Islet precursor cell (in vitro differentiated cells): ENCODE results near the gene INMT.
A peak's percentile ranks its signal among the peaks of the same experiment; 100 is the strongest.

ENCODE experiments used
- DNase-seq: peaks from one replicate; pipeline ENCODE4 v3.0.0-alpha.2; 2018

The INMT gene

DNA sequence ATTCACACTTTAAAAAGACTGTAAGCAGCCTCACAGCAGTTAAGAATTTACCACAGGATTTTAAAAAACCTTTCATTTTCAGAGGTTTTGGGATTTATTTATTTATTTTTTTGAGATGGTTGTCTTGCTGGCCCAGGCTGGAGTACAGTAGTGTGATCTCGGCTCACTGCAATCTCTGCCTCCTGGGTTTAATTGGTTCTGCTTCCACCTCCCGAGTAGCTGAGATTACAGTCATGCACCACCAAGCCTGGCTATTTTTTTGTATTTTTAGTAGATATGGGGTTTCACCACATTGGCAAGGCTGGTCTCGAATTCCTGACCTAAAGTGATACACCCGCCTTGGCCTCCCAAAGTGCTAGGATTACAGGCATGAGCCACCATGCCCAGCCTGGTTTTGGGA lies 38.4 kb downstream of the INMT start:
- peak; percentile 37 for DNase-seq

- peak; percentile 57 for DNase-seq
Observed at GRCh38 chr7:30791114-30791513, 39.2 kb downstream of the INMT start.

DNA sequence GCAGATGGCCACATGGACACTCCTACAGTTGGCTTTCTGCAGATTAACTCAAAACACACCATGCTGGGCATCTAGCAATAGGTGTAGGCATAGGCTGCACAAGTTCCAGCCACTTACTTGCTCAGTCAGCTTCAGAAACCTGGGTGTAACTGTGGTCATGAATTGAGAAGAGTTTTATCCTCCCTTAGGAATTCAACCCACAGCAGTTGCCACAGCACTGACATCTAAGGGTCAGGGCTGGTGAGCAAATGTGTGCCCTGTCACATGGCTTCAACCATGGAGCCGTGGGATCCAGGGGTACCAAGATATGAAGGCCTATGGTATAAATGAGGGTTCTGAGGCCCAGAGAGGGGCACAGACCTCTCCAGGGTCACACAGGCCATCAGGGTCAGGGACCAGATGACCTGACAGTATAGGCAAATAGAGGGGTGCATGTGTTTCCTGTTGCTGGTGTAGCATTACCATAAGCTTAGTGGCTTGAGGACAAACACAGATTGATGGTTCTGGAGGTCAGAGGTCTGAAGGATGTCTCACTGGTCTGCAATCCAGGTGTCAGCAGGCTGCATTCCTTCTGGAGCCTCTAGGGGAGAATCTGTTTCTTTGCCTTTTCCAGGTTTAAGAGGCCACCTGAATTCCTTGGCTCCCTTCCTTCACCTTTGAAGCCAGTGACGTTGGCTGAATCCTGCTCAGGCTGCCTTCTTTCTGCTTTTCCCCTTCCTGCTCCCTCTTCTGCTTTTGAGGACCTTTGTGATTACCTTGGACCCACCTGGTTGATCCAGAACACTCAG lies 43.4 kb downstream of the INMT start:
- DNase-seq, result peak; percentile 89

GRCh38 chr7:30796105-30796869 lies 44.4 kb downstream of the INMT start:
- DNase-seq, result no peak

DNA sequence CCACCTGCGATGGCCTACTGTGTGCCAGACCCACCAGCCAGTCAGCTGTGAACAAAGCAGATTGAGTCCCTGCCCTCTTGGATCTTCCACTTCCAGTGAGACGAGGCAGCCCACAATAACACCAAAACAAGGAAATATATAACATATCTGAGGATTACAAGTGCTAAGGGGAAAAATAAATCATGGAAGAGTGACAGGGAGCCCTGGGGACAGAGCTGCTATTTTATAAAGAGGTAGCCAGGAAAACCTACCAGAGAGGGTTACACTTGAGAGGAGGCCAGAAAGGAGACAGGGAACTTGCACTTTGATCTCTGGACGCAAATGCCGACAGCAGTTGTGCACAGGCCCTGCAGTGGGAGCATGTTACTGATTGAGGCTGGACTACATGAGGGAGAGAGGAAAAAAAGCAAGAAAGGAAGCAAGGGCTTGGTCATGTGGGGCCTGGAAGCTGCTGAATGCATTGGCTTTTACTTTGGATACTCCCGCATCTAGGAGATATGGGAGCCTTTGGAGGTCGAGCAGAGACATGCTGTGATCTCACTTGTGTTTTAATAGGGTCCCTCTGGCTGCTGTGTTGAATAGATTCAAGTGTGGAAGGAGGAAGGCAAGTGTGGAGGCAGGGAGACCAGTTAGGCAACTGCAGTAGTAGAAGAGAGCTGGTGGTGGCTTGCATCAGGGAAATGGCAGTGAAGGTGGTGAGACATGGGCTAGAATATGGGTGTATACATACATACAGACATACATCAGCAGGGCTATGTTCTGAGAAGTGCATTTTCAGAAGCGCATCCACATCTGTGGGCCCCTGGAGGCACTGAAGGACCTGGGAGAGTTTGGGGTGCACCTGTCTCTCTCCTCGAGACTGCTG lies 45.5 kb downstream of the INMT start:
- no peak for DNase-seq

DNA sequence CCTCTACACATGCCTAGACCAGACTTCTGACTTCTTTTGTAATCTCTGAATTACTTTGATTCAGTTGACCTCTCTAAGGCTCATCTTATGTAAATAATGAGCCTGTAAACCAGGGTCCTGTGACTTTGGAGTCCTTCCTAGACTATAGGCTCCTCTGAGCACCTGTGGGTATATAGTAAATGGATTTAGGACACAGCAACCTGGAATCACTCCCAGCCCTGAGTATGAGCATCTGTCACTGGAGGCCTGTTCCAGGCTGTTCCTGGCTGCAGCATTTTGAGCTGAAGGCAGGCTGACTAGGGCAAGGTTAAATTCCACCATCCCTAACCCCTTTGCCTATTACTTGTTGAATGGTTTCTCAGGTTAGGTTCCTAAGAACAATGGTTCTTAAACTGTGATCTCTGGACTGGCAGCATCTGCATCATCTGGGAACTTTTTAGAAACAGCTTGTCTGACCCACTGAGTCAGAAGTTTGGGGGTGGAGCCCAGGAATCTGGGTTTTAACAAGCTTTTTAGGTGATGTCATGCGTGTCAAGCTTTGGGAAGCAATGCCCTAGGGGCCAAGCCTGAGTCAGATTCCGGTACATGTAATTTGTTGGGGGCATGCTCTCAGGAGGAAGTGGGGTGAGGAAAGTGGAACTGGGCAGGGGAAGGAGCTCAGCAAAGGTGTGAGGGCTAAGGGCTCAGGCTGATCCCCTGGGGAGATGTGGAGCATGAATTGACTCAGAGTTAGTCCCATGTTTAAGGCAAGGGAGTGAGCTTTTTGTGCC lies 47.5 kb downstream of the INMT start:
- DNase-seq, result peak; percentile 88

DNA sequence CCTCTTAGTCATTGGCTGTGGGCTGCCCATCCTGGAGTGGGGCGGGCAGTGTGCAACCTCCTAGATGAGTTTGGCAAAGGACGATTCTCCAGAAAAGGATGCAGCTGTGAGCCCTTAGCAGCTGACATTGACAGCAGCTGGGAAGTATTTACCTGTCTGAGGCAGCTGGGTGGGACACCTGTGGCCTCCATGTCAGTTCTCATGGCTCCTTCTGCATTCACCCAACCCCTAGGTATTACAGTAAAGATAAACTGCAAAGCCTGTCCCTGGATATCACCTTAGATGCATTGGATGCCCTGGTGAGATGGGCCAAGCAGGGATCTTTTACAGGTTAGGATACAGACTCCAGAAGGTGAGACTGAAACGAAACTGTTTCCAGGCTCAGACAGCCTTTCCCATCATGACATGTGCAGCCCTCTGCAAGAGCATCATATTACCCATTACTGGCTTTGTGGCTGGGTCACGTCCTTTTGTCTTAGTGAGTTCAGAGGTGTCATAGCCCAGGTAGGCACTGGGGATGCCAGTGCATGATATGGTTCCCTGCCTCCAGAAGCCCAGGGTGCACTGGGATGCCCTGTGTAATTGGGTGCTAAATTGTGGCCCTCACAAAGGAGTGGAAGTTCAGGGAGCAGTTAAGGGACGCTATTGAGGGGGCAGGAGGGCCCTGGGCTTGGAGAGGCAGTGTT lies 48.2 kb downstream of the INMT start:
- no peak for DNase-seq

DNA sequence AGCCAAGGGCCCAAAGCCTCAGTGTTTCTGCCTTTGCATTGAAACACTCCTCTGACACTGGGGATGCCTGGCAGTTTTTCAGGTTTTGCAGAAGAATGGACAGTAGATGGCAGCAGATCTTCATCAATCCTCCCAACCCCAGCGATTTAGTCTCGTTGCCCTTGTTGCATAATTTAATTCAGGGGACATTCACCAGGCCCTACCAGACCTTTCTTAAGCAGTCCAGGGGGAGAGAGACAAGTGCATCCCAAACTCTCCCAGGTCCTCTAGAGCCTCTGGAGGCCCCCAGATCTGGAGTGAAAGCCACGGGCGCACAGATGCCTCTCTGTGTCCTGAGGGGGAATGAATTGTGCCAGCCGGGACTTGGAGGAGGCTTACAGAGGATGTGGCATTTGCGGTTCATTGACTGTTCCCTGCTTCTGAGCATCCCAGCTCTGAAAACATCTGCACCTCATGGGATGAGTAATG lies 48.9 kb downstream of the INMT start:
- DNase-seq, result peak; percentile 73

DNA sequence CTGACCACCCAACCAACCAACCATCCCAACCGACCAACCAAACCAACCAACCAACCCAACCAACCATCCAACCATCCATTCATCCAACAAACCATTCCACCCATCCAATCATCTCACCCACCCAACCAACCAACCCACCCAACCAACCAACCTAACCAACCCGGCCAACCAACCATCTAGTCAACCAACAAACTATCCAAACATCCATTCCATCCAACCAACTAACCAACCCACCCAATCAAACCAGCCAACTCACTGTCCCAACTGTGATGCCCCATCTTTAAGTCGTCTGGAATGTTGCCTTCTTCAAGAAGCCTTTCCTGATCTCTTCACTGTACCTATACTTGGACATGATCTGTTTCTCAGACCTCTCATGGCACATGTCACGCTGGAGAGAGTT lies 50.9 kb downstream of the INMT start:
- no peak for DNase-seq

- no peak for DNase-seq
Observed at GRCh38 chr7:30804078-30804661, 52.2 kb downstream of the INMT start.

DNA sequence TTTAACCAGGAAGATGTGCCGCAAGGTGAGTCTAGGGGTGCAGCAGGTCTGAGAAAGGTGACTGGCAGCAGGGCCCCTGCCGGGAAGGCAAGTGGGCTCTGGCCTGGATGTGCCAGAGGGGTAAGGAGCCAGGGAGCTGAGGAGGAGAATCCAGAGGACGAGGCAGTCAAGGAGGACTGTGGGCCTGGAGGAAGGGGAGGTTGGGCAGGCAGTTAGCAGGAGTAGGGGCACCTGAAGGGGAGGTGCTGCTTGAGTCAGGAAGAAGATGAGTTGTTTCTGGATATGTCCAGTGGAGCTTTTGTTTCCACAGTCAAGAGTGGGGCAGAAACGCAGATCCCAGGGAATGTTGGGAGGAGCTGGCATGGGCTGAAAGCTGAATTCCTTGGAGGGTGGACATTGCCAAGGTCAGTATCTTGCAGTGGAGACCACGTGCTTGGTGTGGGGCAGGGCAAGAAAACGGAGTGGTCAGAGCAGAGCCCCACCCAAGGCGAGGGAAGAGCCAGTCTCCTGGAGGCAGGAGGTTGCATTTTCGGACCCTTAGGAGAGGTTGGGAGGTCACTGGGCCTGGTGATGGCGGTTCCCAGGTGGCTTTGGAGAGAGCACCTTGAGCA lies 53.3 kb downstream of the INMT start:
- no peak for DNase-seq

- DNase-seq, result no peak
Observed at GRCh38 chr7:30805931-30806330, 54.0 kb downstream of the INMT start.
